Measurements from ENCODE around the gene STIM2. TPM values are rescaled to one million over a fixed set of nuclear protein-coding genes. Genes with fewer than 3 reads are reported as not detected.

The STIM2 gene
- total RNA-seq, 2 experiments from 2014 or later = 70.2 to 75.2 TPM

DNA sequence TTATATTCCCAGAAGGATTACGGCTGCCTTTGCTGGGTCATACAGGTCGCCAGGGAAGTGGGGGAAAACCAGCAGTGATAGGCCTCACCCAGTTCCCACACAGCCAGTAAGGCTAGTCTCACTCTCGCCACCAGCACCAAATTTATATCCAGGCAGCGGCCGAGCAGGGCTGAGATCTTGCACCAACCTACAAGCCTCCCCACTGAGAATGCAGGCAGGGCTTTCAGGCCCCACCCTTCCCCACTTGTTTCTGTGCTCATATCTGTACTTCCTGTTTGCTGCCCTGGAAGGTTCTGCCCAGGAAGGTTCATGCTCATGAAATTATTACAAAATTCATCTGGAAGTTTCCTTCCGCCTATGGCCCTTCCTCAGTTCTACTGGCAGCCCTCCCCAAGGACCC is 179.7 kb downstream of the STIM2 start:
- POLR2A ChIA-PET = no interaction called here
- ATAC-seq (ENCODE audit: low read depth) (no peak), DNase-seq (no peak)
- Mint-ChIP-seq H3K9me3 (no peaks in the 10 kb centered on the region), H3K27me3 (peaks cover 18% of the 10 kb centered on the region), H3K36me3 (no peaks in the 10 kb centered on the region), H3K4me1 (peaks cover 3% of the 10 kb centered on the region), H3K27ac (no peak overlapping the region), H3K4me3 (no peak overlapping the region)

DNA sequence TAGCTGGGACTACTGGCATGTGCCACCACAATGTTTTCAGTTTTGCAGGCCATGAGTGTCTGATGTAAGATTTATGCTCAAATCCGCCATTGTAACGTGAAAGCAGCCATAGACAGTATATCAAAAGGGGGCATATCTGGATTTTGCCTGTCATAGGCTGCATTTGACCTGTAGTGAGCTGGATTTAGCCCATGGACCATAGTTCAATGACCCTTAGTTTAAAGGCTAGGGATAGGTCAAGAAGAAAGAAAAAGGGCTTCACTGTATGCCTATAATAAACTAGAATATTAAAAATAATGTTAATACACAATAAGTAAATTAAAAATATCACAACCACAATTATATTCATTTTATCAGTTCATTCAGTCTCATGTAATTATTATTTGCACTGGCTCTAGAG is 181.8 kb downstream of the STIM2 start:
- Mint-ChIP-seq H3K27me3 (peaks cover 18% of the 10 kb centered on the region), H3K27ac (no peak overlapping the region), H3K4me3 (no peak overlapping the region), H3K4me1 (peaks cover 3% of the 10 kb centered on the region), H3K9me3 (no peaks in the 10 kb centered on the region), H3K36me3 (no peaks in the 10 kb centered on the region)
- POLR2A ChIA-PET = no interaction called here
- DNase-seq = no peak
- ATAC-seq (ENCODE audit: low read depth) = no peak

DNA sequence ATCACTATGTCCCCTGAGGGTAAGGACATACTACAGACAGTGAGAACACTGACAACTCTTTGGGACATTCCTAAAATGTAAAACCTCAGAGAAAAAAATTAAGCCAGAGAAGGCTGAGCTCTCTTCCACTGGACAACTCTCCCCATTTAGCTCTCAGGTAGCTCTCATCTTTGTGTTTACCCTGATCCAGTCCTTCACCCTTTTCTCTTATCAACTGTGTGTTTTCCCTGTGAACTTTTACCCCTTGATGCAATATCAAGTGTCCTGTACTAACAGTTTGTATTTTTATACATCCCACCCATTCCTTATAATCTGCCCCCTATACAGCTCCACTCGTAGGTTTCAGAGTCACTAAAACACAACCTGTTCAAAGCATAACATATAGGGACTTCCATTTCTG is 182.6 kb downstream of the STIM2 start:
- ATAC-seq (ENCODE audit: low read depth) (no peak), DNase-seq (no peak)
- Mint-ChIP-seq H3K27me3 (peaks cover 21% of the 10 kb centered on the region), H3K36me3 (no peaks in the 10 kb centered on the region), H3K4me1 (peaks cover 4% of the 10 kb centered on the region), H3K27ac (no peak overlapping the region), H3K4me3 (no peak overlapping the region), H3K9me3 (no peaks in the 10 kb centered on the region)
- POLR2A ChIA-PET = no interaction called here

DNA sequence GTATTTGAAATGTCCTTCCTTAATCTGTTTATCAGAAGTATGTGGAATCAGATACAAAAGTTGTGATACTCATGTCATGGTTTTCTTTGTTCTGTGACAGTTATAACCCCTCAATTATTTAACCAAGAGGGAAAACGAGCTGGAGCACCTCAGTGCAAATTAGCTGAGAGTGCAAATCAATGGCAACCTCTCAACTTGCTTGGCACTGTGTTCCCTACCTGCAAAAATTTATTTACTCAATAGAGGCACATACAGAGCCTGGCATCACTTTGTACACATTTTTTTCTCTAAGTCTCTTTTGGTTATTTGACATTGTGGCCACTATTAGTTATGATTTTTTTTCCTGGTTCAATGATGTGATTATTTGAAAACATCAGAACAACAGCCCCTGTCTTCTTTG is 186.2 kb downstream of the STIM2 start:
- H3K9me3 Mint-ChIP-seq = no peaks in the 10 kb centered on the region
- no peak for DNase-seq
- POLR2A ChIA-PET = no interaction called here
- no peak overlapping the region for H3K4me3 Mint-ChIP-seq
- ATAC-seq (ENCODE audit: low read depth) = no peak
- peaks cover 41% of the 10 kb centered on the region for H3K27me3 Mint-ChIP-seq
- H3K4me1 Mint-ChIP-seq = peaks cover 4% of the 10 kb centered on the region
- no peak overlapping the region for H3K27ac Mint-ChIP-seq
- no peaks in the 10 kb centered on the region for H3K36me3 Mint-ChIP-seq

DNA sequence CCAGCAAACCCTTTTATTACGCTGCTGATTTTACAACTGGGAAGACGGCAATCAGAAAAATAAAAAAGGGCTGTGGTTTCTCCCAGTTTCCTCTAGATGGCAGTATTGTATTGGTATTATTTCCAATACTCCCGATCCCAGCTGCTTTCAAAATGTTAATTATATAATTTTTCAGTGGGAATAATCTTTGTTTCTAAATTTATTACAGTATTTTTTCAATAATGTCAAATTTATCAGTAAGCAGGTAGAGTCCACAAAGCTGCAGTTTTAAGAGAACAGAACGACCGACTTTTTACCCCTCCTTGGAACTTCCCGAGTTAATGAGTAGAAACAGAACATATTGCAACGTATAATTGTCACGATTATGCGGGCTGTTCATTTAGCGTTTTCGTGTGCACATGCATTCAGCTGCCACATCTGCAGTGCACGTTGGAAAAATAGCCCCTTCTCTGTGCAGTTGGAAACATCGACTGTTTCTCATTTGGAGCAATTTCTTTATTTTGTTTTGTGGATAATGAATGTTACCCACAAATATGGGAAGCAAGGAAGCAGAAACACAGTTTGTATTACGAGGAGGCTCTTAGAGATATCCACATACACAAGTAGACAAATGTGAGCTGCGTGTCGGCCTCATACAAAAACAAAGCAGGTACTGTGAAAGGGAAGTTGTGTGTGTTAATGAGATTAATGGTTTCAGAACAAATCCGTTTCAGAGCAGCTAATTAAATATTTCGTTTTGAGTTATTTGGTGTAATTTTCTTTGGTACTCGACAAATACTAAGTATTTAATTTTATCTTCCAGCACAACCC is 188.0 kb downstream of the STIM2 start:
- peaks cover 37% of the 10 kb centered on the region for H3K27me3 Mint-ChIP-seq

DNA sequence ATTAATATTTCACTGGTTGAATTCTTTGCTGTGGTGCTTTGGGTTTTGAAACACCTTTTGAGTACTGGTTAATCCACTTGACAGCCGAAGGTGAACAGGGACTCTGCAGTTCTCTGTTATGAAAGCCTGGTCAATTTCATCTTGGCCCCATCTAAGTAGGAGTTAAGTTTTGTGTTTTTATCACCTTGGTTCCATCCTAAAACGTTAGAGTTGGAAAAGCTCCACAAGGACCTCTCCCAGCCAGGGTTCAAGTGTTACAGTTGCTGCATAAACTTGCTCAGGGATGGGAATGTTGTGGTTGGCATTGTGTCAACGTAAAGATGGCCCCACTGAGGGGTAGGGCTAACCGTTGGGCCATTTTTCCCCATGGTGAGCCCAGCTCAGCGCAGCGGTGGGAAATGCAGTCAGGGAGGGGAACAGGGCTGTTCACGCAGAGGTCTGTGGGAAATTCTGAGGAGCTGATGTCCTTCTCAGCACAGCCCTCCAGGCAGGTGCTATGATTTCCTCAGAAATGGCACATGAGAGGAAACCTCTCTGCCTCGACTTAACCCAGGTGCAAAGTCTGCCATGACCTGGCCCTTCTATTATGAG is 188.7 kb downstream of the STIM2 start:
- Mint-ChIP-seq H3K27me3 (peaks cover 32% of the 10 kb centered on the region), H3K36me3 (no peaks in the 10 kb centered on the region), H3K4me1 (peaks cover 4% of the 10 kb centered on the region), H3K9me3 (no peaks in the 10 kb centered on the region), H3K27ac (no peak overlapping the region), H3K4me3 (no peak overlapping the region)
- POLR2A ChIA-PET = no interaction called here
- DNase-seq (no peak), ATAC-seq (ENCODE audit: low read depth) (no peak)

More for the DNA sequence above, 188.0 kb downstream of the STIM2 start:
- DNase-seq = no peak
- peak overlapping the region; percentile 18 for H3K4me3 Mint-ChIP-seq
- POLR2A ChIA-PET = no interaction called here
- no peaks in the 10 kb centered on the region for H3K36me3 Mint-ChIP-seq
- no peak for ATAC-seq (ENCODE audit: low read depth)
- no peak overlapping the region for H3K27ac Mint-ChIP-seq
- peaks cover 4% of the 10 kb centered on the region for H3K4me1 Mint-ChIP-seq
- H3K9me3 Mint-ChIP-seq = no peaks in the 10 kb centered on the region

DNA sequence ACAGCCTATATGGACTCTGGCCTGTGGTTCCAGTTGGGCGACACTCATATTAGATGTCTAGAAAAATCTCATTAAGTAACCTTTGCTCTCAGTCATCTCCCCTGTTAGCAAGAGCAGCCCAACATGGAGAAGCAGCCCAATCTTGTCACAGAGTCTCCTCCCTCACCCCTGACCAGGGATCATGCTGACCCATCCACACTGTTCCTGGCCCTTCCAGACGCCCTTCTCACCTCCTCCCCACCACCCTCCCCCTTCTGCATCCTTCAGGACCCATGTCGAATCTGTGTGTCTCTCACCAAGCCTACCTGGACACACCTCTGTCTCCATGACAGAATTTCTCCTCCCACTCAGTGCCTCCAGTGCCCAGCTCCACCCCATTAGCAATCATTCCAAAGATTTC is 190.1 kb downstream of the STIM2 start:
- H3K36me3 Mint-ChIP-seq = no peaks in the 10 kb centered on the region
- ATAC-seq (ENCODE audit: low read depth) = no peak
- DNase-seq = no peak
- H3K4me1 Mint-ChIP-seq = peaks cover 4% of the 10 kb centered on the region
- POLR2A ChIA-PET = no interaction called here
- H3K4me3 Mint-ChIP-seq = no peak overlapping the region
- H3K27ac Mint-ChIP-seq = no peak overlapping the region
- H3K9me3 Mint-ChIP-seq = no peaks in the 10 kb centered on the region
- H3K27me3 Mint-ChIP-seq = peaks cover 25% of the 10 kb centered on the region

DNA sequence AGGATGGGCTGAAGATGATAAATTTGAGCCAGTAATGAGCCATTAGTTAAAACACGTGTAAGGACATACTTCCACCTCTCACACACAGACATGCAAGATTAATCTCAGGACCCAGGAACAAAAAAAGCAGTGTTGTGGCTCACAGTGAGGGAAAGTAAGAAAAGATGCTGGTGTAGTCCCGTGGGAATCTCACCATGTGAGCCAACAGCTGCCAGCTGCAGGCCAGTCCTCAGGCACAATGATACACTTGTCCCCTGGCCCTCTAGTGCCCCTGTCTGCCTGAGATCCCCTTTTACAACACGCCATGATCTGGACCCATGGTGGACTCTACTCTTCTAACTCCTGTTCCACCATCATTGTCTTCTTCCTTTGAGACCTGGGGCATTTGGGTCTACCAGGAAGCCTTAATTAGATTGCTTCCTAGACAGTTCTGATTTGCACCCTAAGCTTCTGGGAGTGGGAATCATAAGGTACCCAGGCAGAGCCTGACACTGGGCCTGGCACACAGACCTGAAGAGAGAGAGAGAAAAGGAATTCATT is 194.7 kb downstream of the STIM2 start:
- Mint-ChIP-seq H3K36me3 (no peaks in the 10 kb centered on the region), H3K27ac (no peak overlapping the region)

DNA sequence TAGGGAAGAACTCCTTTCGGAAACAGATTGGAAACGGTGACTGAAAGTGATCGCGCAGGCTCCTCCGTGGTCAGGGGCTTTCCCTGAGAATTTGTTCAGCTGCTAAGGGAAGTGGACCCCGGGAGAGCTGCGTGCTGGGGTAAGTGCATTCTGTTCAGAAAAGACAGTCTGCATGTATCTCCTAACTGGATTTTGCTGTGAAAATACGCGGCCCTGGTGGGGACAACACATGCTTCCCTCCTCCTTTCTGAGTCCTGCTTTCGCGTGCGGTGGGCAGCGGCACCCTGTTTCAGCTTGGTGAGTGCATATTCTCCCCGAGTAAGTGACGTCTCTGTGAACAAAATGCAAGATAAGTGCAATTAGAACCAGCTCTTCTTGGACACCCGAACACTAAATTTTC is 195.6 kb downstream of the STIM2 start:
- POLR2A ChIA-PET = no interaction called here
- H3K4me3 Mint-ChIP-seq = no peak overlapping the region
- peaks cover 5% of the 10 kb centered on the region for H3K27me3 Mint-ChIP-seq
- DNase-seq (no peak), ATAC-seq (ENCODE audit: low read depth) (no peak)
- H3K27ac Mint-ChIP-seq = no peak overlapping the region
- no peaks in the 10 kb centered on the region for H3K9me3 Mint-ChIP-seq
- H3K4me1 Mint-ChIP-seq = no peaks in the 10 kb centered on the region
- no peaks in the 10 kb centered on the region for H3K36me3 Mint-ChIP-seq

More for the DNA sequence above, 194.7 kb downstream of the STIM2 start:
- ATAC-seq (ENCODE audit: low read depth) (no peak), DNase-seq (no peak)
- Mint-ChIP-seq H3K9me3 (no peaks in the 10 kb centered on the region), H3K4me1 (no peaks in the 10 kb centered on the region), H3K27me3 (peaks cover 6% of the 10 kb centered on the region), H3K4me3 (no peak overlapping the region)
- POLR2A ChIA-PET = no interaction called here

DNA sequence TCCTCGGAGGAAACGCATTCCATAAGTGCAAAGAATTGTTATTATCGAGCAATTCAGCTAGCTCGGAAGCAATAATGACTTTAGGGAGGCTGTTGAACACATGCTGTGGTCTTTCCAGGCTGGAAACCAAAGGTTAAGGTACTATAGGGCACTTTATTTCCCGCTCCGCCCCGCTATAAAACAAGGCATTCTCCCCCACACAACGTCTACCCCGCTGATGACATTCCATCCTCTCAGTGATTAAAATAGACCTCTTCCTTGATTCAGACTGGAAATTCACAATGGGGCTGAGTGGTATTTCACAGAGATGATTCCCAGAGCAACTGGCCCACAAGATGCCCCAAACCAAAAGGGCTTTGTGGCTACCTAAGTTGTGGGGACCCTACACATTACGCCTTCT is 196.4 kb downstream of the STIM2 start:
- Mint-ChIP-seq H3K27ac (no peak overlapping the region), H3K4me1 (no peaks in the 10 kb centered on the region), H3K36me3 (no peaks in the 10 kb centered on the region), H3K9me3 (no peaks in the 10 kb centered on the region), H3K4me3 (no peak overlapping the region), H3K27me3 (peaks cover 2% of the 10 kb centered on the region)
- ATAC-seq (ENCODE audit: low read depth) (no peak), DNase-seq (no peak)
- POLR2A ChIA-PET = no interaction called here

DNA sequence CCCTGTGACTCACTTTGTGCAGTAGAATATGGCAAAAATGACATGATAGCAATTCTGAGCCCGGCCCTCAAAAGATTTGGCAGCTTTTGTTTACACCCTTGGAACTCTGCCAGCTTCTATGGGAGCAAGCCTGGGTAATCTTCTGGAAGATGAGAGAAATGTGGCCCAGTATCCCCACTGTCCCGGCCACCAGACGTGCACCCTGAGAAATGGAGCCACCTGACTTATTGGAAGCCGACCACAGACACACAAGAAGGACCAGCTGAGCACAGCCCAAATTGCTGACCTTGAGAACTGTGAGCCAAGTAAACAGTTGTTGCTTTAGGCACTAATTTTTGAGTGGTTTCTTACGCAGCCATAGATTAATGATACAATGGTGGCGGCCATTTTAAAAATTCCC is 197.0 kb downstream of the STIM2 start:
- Mint-ChIP-seq H3K27me3 (peaks cover 4% of the 10 kb centered on the region), H3K4me3 (no peak overlapping the region), H3K9me3 (no peaks in the 10 kb centered on the region), H3K4me1 (no peaks in the 10 kb centered on the region), H3K27ac (no peak overlapping the region), H3K36me3 (no peaks in the 10 kb centered on the region)
- ATAC-seq (ENCODE audit: low read depth) (no peak), DNase-seq (no peak)
- POLR2A ChIA-PET = no interaction called here

DNA sequence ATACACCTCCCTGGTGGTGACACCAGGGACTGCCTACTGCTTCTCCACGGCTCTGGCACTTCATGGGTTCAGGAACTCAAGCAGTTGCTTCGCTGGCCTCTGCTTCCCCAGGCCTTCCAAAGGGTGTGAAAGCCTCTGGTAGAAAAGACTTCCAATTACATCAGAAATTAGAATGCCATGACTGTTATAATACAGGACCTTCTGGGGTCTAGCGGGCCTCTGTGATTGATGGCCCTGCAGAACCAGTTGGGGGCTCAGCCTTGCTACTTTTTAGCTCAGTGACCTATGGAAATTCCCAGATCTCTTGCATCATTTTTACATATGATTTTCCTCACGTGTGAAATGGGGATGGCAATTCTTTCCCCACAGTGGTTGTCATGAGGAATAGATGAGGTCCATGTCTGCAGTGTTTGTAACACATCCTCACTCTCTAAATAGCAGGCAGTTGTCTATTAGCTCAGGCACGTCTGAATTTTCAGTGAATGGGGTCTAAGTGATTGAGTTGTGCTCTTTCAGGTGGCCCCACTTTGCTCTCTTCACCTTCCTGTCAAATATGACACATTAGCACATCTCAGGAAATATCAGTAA is 198.3 kb downstream of the STIM2 start:
- DNase-seq (no peak), ATAC-seq (ENCODE audit: low read depth) (no peak)
- POLR2A ChIA-PET = no interaction called here
- Mint-ChIP-seq H3K9me3 (no peaks in the 10 kb centered on the region), H3K36me3 (no peaks in the 10 kb centered on the region), H3K4me1 (no peaks in the 10 kb centered on the region), H3K27ac (no peak overlapping the region), H3K27me3 (peaks cover 4% of the 10 kb centered on the region), H3K4me3 (no peak overlapping the region)

DNA sequence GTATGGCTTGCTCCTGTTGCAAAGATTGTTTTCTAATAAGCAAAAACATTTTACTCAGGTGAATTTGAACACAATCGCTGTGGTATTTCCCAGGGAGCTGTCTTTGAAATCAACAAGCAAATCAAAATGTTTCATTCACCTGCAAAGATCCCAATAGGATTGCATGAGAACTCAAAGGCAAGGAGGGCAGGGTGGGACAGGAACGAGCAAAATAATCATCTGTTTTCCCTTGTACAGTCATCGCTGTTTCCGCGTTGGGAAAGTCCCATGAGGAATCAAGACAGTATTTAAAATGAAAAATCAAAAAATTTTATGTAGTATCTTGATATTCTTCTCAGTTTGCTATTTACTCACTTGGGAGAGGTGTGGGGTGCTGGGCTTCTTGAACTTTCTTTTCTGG is 198.8 kb downstream of the STIM2 start:
- Mint-ChIP-seq H3K9me3 (no peaks in the 10 kb centered on the region), H3K4me3 (no peak overlapping the region), H3K27me3 (peaks cover 4% of the 10 kb centered on the region), H3K36me3 (no peaks in the 10 kb centered on the region), H3K27ac (no peak overlapping the region), H3K4me1 (no peaks in the 10 kb centered on the region)
- no peak for ATAC-seq (ENCODE audit: low read depth)
- no peak for DNase-seq
- POLR2A ChIA-PET = no interaction called here

DNA sequence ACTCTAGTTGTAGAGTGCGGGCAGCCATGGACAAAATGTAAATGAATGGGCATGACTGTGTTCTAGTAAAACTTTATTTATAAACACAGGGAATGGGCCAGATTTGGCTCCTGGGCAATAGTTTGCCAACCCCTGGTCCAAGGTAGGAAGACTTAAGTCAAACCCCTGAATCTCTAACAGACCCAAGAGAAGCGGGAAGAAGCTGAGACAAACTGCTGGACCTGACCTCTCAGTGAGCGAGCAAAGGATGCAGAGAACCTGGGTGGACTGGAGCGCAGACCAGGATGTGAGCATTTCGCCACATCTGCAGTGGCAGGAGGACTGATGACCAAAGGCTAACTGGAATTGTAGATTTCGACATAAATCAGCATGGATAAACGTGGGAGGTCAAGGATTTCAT is 201.6 kb downstream of the STIM2 start:
- Mint-ChIP-seq H3K27ac (no peak overlapping the region), H3K9me3 (no peaks in the 10 kb centered on the region), H3K4me1 (no peaks in the 10 kb centered on the region), H3K4me3 (no peak overlapping the region), H3K36me3 (no peaks in the 10 kb centered on the region), H3K27me3 (peaks cover 2% of the 10 kb centered on the region)
- POLR2A ChIA-PET = no interaction called here
- DNase-seq = no peak
- ATAC-seq (ENCODE audit: low read depth) = no peak

Data from activated naive CD8-positive, alpha-beta T cell treated with anti-CD3 and anti-CD28 coated beads, Interleukin-2, amount 10 ng/mL, durations not matched to agents 7 days and 5 days (primary cell).